HG03025 (cell line): ENCODE data around the gene ARHGAP5.

Experiments
- ATAC-seq: cut with Tn5 transposase; IDR thresholded peaks from one replicate; pipeline ENCODE4 v1.9.1; 2021; ENCODE audit warnings: mild to moderate bottlenecking, moderate library complexity; ENCODE audit not compliant: unreplicated experiment, low FRiP score

ARHGAP5 gene, protein sequence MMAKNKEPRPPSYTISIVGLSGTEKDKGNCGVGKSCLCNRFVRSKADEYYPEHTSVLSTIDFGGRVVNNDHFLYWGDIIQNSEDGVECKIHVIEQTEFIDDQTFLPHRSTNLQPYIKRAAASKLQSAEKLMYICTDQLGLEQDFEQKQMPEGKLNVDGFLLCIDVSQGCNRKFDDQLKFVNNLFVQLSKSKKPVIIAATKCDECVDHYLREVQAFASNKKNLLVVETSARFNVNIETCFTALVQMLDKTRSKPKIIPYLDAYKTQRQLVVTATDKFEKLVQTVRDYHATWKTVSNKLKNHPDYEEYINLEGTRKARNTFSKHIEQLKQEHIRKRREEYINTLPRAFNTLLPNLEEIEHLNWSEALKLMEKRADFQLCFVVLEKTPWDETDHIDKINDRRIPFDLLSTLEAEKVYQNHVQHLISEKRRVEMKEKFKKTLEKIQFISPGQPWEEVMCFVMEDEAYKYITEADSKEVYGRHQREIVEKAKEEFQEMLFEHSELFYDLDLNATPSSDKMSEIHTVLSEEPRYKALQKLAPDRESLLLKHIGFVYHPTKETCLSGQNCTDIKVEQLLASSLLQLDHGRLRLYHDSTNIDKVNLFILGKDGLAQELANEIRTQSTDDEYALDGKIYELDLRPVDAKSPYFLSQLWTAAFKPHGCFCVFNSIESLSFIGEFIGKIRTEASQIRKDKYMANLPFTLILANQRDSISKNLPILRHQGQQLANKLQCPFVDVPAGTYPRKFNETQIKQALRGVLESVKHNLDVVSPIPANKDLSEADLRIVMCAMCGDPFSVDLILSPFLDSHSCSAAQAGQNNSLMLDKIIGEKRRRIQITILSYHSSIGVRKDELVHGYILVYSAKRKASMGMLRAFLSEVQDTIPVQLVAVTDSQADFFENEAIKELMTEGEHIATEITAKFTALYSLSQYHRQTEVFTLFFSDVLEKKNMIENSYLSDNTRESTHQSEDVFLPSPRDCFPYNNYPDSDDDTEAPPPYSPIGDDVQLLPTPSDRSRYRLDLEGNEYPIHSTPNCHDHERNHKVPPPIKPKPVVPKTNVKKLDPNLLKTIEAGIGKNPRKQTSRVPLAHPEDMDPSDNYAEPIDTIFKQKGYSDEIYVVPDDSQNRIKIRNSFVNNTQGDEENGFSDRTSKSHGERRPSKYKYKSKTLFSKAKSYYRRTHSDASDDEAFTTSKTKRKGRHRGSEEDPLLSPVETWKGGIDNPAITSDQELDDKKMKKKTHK (N-terminal part only)

DNA sequence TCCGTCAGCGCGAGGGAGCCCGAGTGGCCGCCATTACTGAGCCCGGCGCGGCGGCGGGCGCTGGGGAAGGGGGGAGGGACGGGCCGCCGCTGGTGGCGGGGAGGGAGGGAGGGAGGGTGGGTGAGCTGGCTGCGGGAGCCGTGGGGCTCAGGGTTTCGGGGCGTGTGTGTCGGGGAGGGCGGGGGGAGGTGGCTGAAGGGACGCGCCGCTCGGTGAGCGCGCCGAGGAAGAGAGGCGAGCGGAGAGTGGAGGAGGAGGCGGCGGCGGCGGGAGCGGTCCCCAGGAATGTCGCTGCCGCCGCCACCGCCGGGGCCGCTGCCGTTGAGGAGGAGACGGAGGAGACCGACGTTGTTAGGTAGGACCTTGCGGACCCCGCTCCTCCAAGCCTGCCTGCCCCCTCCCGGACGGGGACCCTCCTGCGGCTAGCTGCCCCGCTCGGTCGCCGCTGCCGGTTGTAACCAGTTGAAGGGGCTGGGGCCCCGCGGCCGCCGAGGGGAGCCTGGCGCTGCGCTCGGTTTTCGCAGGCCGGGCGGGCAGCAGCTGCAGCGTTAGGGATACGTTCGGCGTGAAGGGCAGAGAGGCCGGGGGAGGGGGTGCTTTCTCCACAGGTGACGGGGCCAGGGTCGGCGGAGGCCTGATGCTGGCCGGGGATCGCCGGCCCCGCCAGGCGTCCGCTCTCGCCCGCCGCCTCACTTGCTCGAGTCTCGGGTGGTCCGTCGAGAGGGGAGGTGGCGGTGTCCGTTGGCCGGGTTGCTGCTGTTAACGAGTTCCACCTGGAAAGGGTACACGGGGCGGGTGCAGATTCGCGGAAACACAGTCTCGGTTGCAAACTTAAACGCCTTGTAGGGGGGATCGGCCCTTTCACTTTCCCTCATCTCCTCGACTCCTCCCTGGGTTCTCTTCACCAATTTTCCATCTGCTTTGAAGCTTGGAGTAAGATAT, at the start of gene ARHGAP5:
Gene ARHGAP5, plus strand, starts transcription at position 224 of the 942 bp plus-strand sequence. CDS start 13,366 bp downstream, outside the sequence.
- ATAC-seq: peak; percentile 50

- no peak for ATAC-seq
These were observed 48.5 kb upstream of the ARHGAP5 start for GRCh38 chr14:32028599-32028998.

- ATAC-seq: no peak
These were observed 43.6 kb upstream of the ARHGAP5 start for GRCh38 chr14:32033543-32033942.

DNA sequence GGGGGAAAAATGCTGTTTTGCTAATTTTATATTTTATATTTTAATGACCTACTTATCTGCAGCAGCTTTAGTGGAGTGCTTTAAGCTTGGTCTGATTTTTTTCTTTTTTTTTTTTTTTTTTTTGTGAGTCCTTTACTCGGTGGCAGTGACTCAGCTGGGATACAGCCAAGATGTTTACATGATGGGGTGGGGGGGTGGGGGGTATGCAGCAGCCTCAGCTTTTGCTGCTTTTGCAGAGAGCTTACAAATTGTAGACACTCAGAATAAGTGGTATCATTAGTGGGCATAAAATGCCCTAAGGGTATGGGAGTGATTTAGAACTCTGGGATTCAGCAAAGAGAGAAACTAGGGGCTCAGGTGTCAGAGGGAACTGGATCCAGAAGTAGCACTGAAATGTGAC, 38.2 kb upstream of the ARHGAP5 start:
- no peak for ATAC-seq

DNA sequence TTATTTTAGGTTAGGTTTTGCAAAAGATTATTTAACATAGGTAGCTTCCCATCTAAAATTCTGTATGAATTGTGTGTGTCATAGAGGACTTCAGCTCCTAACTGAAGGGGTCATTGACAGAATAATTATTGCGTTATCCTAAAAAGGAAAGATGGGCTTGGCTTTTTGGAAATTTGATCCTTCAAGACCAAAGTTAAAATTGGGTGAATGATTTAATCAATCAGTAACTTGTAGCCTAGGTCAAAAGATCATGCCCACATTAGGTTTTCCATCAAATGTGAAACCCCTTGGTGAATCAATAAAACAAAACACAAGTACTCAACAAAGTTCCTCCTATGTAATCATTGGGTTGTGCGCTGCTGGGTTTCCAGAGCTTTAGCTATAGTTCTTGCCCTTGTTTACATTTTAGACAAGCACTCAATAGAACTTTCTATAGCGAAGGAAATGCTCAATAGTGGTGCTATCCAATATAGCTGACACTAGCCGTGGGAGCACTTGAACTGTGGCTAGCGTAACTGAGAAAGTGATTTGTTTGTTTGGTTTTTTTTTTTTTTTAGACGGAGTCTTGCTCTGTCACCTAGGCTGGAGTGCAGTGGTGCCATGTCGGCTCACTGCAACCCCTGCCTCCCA, 37.6 kb upstream of the ARHGAP5 start:
- no peak for ATAC-seq

DNA sequence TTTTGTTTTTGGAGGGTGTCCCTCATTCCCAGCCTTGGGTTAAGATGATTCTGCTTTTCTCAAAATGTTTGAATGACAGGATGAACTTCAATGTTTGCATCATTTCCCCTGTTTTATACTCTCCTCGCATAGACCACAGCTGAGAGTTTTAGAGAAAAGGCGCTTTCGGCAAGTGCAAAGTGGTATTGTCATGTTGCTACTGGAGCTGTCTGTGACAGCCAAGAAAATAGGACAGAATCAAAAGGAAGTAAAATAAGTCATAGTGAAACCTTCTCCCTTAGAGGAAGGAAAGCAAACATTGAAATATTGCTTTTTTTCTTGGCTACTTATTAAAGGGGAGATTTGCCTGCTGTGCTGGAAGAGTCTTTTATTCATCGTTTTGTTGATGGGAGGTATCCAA, 33.5 kb upstream of the ARHGAP5 start:
- ATAC-seq: no peak

GRCh38 chr14:32044454-32044853, 32.6 kb upstream of the ARHGAP5 start:
- no peak for ATAC-seq

DNA sequence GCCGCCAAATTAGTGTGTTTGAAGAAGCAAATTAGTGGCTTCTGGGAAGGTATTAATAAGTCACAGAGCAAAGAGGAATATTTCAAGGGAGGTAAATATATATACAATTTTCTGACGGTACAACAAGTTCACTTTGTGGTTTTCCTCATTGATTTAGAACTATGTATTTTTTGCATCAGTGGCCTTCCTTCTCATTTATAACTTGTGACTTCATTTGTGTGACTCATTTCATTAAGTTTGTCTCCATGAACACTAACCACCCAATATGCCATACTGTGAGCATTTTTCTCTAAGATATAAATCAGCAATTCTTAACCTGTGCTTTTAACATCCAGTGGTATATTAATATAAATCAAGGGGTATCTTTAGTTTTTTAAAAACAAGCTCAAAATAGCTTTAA, 29.3 kb upstream of the ARHGAP5 start:
- no peak for ATAC-seq

GRCh38 chr14:32049361-32050088, 27.6 kb upstream of the ARHGAP5 start:
- no peak for ATAC-seq

GRCh38 chr14:32050878-32051277, 26.2 kb upstream of the ARHGAP5 start:
- no peak for ATAC-seq

DNA sequence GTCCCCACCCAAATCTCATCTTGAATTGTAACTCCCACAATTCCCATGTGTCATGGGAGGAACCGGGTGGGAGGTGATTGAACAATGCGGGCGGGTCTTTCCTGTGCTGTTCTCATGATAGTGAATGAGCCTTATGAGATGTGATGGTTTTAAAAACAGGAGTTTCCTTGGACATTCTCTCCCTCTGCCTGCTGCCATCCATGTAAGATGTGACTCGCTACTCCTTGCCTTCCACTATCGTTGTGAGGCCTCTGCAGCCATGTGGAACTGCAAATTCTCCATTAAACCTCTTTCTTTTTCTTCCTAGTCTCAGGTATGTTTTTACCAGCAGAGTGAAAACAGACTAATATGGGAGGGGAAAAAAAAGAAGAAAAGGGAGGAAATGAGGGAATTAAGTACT, 22.6 kb upstream of the ARHGAP5 start:
- ATAC-seq: no peak

GRCh38 chr14:32055175-32055574, 21.9 kb upstream of the ARHGAP5 start:
- ATAC-seq: no peak

DNA sequence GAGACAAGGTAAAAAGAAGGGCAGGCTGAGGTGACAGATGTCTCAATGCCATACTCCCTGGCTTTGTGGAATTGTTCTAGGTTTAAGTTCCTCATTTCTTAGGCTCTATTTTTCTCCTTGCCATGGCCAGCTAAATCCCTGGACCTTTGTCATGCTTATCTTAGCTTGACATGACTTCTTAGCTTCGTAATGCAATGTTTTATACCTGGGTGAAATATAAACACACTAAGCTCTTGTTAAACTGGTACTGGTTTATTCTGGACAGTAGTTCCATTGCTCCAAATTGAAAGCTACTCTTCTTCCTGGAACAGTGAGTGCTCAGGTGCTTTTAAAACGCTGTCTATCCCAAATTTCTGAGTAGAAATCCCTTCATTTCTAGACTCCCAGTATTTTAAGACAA, 17.4 kb upstream of the ARHGAP5 start:
- ATAC-seq: no peak

DNA sequence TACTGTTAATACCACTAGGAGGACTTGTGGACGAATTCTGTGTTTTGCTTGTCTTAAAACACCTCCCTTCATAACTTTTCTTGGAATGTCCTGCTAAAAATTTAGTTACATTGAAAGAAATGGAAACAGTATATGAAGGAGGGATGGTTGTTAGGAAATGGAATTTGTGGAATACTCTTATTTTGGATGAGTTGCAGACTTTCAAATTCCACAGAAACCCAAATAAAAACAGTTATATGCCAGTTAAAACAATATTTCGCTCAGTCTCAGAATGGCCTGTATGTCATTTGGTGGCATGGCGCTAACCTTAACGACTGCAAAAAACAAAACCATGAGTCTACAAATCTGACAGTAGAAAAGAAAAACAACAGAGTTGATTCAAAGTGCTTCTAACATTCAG, 12.2 kb upstream of the ARHGAP5 start:
- ATAC-seq: no peak

DNA sequence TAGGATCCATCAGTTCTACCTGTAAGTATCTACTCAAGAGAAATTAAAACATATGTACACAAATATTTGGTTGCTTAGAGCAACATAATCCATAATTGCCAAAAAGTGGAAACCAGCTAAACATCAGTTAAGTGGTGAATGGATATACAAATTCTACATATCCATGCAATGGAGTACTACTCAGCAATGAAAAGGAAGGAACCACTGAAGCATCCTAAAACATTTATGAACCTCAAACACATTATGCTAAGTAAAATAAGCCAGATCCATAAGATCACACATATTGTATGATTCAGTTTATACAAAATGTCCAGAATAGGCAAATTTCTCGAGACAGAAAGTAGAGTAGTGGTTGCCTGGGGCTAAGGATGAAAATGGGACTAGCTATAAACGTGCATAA, 8.4 kb upstream of the ARHGAP5 start:
- no peak for ATAC-seq

DNA sequence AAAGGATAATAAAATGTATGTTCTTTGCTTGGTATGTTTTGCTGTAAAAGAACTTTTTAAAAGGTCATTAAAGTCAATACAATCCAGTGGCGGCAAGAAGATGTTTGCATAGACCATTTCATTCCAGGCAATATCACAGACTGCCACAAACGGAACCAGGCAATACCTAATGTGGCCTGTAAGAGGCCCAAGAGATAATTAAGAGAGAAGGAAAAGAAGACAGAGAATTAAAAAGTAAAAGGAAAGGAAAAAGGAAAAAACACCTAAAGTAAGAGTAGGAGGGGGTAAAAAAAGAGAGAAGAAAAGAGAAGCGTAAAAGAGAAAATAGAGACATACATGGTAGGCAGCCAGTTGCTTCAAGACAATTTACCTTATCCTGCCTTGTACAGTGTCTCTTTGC, 6.8 kb upstream of the ARHGAP5 start:
- no peak for ATAC-seq

DNA sequence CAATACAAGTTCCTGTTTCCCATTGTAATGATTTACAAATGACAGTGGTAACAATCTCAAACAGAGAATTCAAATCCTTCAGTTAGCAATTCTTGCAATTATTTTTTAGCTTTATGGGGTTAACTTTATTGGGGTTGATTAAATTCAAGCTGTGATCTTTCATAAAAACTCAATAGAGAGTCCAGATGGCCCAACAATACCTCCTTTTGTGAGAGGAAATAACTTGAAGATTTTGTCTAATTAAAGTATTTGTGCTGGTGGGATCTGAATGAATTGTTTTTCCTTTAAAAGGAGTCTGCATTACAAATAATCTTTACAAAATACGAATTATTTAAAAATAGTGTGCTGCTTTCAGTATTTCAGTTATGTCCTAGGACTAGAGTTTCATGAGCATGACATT, 4.4 kb upstream of the ARHGAP5 start:
- ATAC-seq: no peak

GRCh38 chr14:32073537-32074189, 3.4 kb upstream of the ARHGAP5 start:
- ATAC-seq: no peak
